SK-N-SH (cell line): ENCODE data around the gene SAT1. TPM values are rescaled to one million over a fixed set of nuclear protein-coding genes. Genes with fewer than 3 reads are reported as not detected.

Experiments
- CTCF ChIA-PET: fragments of 300-600, 350-600 bp; formaldehyde crosslinking; extraction: SDS; loops from one replicate; lab custom pipeline; 2021; lab: Yijun Ruan, JAX
- POLR2A ChIA-PET: fragments of 350-600 bp; sonication (Branson Sonifier 250); formaldehyde crosslinking; extraction: SDS; loops from one replicate; lab custom pipeline; 2020; ENCODE audit warnings: antibody characterized with exemption, inconsistent platforms; lab: Yijun Ruan, JAX
- DNase-seq: peaks from one replicate; pipeline ENCODE4 v3.0.0; 2012
- H2AFZ ChIP-seq: fragments of 200-600 bp; sonication (generic); 2 replicates; pipeline ENCODE4 v1.8.1; 2016; ENCODE audit warnings: antibody characterized with exemption, mild to moderate bottlenecking, low read depth
- H3F3A ChIP-seq: fragments of 200-600 bp; sonication (generic); replicated peaks from 2 replicates; pipeline ENCODE3; 2016; ENCODE audit warnings: antibody characterized with exemption, mild to moderate bottlenecking; ENCODE audit not compliant: insufficient read depth
- H3K27ac ChIP-seq, 2 experiments: fragments of 200-500 bp in 1 of 2; fragments of 200-600 bp in 1 of 2; sonication (Bioruptor generic) in 1 of 2; sonication (generic), shearing (Covaris generic) in 1 of 2; 2 replicates each; pipeline versions ENCODE4 v1.5.1 to v1.6.1; 2014 to 2016; ENCODE audit warnings: low read depth in 2 of 2, inconsistent platforms in 1 of 2, low read length in 1 of 2, mild to moderate bottlenecking in 1 of 2, mixed read lengths in 1 of 2
- H3K27me3 ChIP-seq: fragments of 200-600 bp; sonication (generic), shearing (Covaris generic); 2 replicates; pipeline ENCODE4 v1.6.1; 2016; ENCODE audit warnings: mixed run types; ENCODE audit not compliant: insufficient read depth
- H3K36me3 ChIP-seq, 2 experiments: fragments of 200-500 bp in 1 of 2; fragments of 200-600 bp in 1 of 2; sonication (Bioruptor generic) in 1 of 2; sonication (generic) in 1 of 2; replicated peaks in 1 of 2; 2 replicates each; pipeline versions ENCODE3 to v1.5.1; 2014 to 2016; ENCODE audit warnings: low read length in 1 of 2, mild to moderate bottlenecking in 1 of 2; ENCODE audit not compliant: insufficient read depth in 2 of 2, control insufficient read depth in 1 of 2
- H3K4me1 ChIP-seq, 2 experiments: fragments of 200-500 bp in 1 of 2; fragments of 200-600 bp in 1 of 2; sonication (Bioruptor generic) in 1 of 2; sonication (generic), shearing (Covaris generic) in 1 of 2; 2 replicates each; pipeline versions ENCODE4 v1.5.1 to v1.6.1; 2014 to 2016; ENCODE audit warnings: low read depth in 1 of 2, low read length in 1 of 2, mixed run types in 1 of 2; ENCODE audit not compliant: insufficient read depth in 2 of 2, control insufficient read depth in 1 of 2
- H3K4me2 ChIP-seq: fragments of 200-600 bp; sonication (generic), shearing (Covaris generic); 2 replicates; pipeline ENCODE4 v1.6.1; 2017; ENCODE audit warnings: mixed run types
- H3K4me3 ChIP-seq, 2 experiments: fragments of 200-500 bp in 1 of 2; fragments of 200-600 bp in 1 of 2; sonication (Bioruptor generic) in 1 of 2; sonication (generic), shearing (Covaris generic) in 1 of 2; 2 replicates each; pipeline versions ENCODE4 v1.5.1 to v1.8.1; 2014 to 2016; ENCODE audit warnings: low read depth in 2 of 2, inconsistent platforms in 1 of 2, low read length in 1 of 2, mild to moderate bottlenecking in 1 of 2, mixed read lengths in 1 of 2, moderate library complexity in 1 of 2
- H3K79me2 ChIP-seq: fragments of 200-600 bp; sonication (generic); 2 replicates; pipeline ENCODE4 v1.8.1; 2017; ENCODE audit warnings: mild to moderate bottlenecking; ENCODE audit not compliant: insufficient read depth
- H3K9ac ChIP-seq: fragments of 200-600 bp; sonication (generic); 2 replicates; pipeline ENCODE4 v1.6.1; 2017; ENCODE audit warnings: mixed run types
- H3K9me2 ChIP-seq: fragments of 200-600 bp; sonication (generic); 2 replicates; pipeline ENCODE4 v1.6.1; 2017; ENCODE audit warnings: mixed run types
- H3K9me3 ChIP-seq: fragments of 200-600 bp; sonication (generic); 2 replicates; pipeline ENCODE4 v1.6.1; 2017; ENCODE audit warnings: mixed run types, mild to moderate bottlenecking, moderate library complexity
- H4K20me1 ChIP-seq: fragments of 200-600 bp; sonication (generic); 2 replicates; pipeline ENCODE4 v1.6.1; 2017; ENCODE audit warnings: mild to moderate bottlenecking, mixed run types; ENCODE audit not compliant: insufficient read depth
- EZH2phosphoT487 ChIP-seq: fragments of 200-600 bp; sonication (generic); IDR thresholded peaks from 2 replicates; pipeline ENCODE4 v1.6.1; 2017; ENCODE audit warnings: low read depth, mixed run types, mild to moderate bottlenecking, antibody characterized with exemption, moderate library complexity, borderline replicate concordance
- FOSL2 ChIP-seq: IDR thresholded peaks from 2 replicates; pipeline ENCODE4 v1.4.0; 2012; ENCODE audit warnings: low read depth, mild to moderate bottlenecking, moderate library complexity, borderline replicate concordance
- FOXM1 ChIP-seq: IDR thresholded peaks from 2 replicates; pipeline ENCODE4 v1.4.0; 2012; ENCODE audit warnings: low read depth, mild to moderate bottlenecking
- MEF2A ChIP-seq: IDR thresholded peaks from 2 replicates; pipeline ENCODE4 v1.4.0; 2012; ENCODE audit warnings: low read depth, borderline replicate concordance
- POLR2AphosphoS5 ChIP-seq: IDR thresholded peaks from 2 replicates; pipeline ENCODE4 v1.6.1; 2012; ENCODE audit warnings: low read depth, low read length
- RCOR1 ChIP-seq: fragments of 150-350 bp; IDR thresholded peaks from 2 replicates; pipeline ENCODE4 v1.6.1; 2017; ENCODE audit warnings: antibody characterized with exemption, low read length
- RFX5 ChIP-seq: IDR thresholded peaks from 2 replicates; pipeline ENCODE4 v1.6.1; 2012; ENCODE audit warnings: mild to moderate bottlenecking, improper control_type of control experiment, low read length
- YY1 ChIP-seq: IDR thresholded peaks from 2 replicates; pipeline ENCODE4 v1.4.0; 2012; ENCODE audit warnings: low read depth, mild to moderate bottlenecking
- polyA plus RNA-seq, 3 experiments: library from polyadenylated mRNA; depleted of rRNA; stranded (reverse); fragments of >200 nt; gene quantifications; 2 replicates each; pipeline ENCODE4 v1.2.3, GENCODE V29; 2012
- TF ChIP-seq, protein P1 (sequence below): IDR thresholded peaks from 2 replicates; pipeline ENCODE4 v1.4.0; 2012; ENCODE audit warnings: low read depth, borderline replicate concordance
- TF ChIP-seq, protein P2 (sequence below): fragments of 150-350 bp; IDR thresholded peaks from 2 replicates; pipeline ENCODE4 v1.6.1; 2017; ENCODE audit warnings: antibody characterized with exemption, low read length, low read depth, borderline replicate concordance
- TF ChIP-seq, protein P3 (sequence below): IDR thresholded peaks from 2 replicates; pipeline ENCODE4 v1.4.0; 2012; ENCODE audit warnings: low read depth, borderline replicate concordance
- TF ChIP-seq, protein P4 (sequence below): IDR thresholded peaks from 2 replicates; pipeline ENCODE4; 2012
- TF ChIP-seq, protein P5 (sequence below): IDR thresholded peaks from 2 replicates; pipeline ENCODE4 v1.6.1; 2012; ENCODE audit warnings: mild to moderate bottlenecking, low read depth, low read length, moderate library complexity

SAT1 gene
- polyA plus RNA-seq, 1 of the 3 experiments (the other 2 are of a cell fraction), result 131 TPM

DNA sequence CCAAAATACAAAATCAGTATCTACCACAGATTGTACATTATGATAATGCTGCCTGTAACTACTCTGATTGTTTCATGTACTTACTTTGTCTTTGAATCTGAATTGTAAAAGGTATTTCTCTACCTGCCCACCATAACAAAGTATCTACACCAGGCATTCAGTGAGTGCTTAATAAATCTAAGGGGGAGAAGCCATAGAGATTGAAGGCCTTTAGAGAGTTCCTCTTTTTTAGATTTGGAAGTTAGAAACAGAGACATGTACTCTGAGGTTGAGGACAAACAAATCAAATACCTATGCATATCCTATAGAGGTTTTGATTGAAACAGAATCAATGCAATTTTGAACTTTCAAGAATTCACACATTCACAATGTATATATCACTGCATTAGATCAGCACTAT is 42.7 kb downstream of the SAT1 start:
- no peak for DNase-seq
- Histone ChIP-seq H3K9ac (no peak overlapping the region), H3K9me3 (no peaks in the 10 kb centered on the region), H3K36me3 (no peaks in the 10 kb centered on the region), H3K4me2 (no peak overlapping the region), H3K27me3 (peaks cover 8% of the 10 kb centered on the region; the same call in 1 of the 2 replicates), H3K4me1 (no peaks in the 10 kb centered on the region), H4K20me1 (no peaks in the 10 kb centered on the region), H3K4me3 (no peak overlapping the region), H3K27ac (no peak overlapping the region), H3K9me2 (no peaks in the 10 kb centered on the region), H3K79me2 (no peaks in the 10 kb centered on the region), H2AFZ (no peak overlapping the region)
- CTCF ChIA-PET, result no interaction called here
- POLR2A ChIA-PET, result no interaction called here
- TF ChIP-seq POLR2AphosphoS5 (no peak), RFX5 (no peak), FOXM1 (no peak), YY1 (no peak), EZH2phosphoT487 (no peak), MEF2A (no peak), FOSL2 (no peak), RCOR1 (no peak)
- TF ChIP-seq, protein P1, sequence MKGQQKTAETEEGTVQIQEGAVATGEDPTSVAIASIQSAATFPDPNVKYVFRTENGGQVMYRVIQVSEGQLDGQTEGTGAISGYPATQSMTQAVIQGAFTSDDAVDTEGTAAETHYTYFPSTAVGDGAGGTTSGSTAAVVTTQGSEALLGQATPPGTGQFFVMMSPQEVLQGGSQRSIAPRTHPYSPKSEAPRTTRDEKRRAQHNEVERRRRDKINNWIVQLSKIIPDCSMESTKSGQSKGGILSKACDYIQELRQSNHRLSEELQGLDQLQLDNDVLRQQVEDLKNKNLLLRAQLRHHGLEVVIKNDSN, result no peak
- TF ChIP-seq, protein P2, sequence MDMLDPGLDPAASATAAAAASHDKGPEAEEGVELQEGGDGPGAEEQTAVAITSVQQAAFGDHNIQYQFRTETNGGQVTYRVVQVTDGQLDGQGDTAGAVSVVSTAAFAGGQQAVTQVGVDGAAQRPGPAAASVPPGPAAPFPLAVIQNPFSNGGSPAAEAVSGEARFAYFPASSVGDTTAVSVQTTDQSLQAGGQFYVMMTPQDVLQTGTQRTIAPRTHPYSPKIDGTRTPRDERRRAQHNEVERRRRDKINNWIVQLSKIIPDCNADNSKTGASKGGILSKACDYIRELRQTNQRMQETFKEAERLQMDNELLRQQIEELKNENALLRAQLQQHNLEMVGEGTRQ, result no peak
- TF ChIP-seq, protein P3, sequence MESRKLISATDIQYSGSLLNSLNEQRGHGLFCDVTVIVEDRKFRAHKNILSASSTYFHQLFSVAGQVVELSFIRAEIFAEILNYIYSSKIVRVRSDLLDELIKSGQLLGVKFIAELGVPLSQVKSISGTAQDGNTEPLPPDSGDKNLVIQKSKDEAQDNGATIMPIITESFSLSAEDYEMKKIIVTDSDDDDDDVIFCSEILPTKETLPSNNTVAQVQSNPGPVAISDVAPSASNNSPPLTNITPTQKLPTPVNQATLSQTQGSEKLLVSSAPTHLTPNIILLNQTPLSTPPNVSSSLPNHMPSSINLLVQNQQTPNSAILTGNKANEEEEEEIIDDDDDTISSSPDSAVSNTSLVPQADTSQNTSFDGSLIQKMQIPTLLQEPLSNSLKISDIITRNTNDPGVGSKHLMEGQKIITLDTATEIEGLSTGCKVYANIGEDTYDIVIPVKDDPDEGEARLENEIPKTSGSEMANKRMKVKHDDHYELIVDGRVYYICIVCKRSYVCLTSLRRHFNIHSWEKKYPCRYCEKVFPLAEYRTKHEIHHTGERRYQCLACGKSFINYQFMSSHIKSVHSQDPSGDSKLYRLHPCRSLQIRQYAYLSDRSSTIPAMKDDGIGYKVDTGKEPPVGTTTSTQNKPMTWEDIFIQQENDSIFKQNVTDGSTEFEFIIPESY, result no peak
- TF ChIP-seq, protein P4, sequence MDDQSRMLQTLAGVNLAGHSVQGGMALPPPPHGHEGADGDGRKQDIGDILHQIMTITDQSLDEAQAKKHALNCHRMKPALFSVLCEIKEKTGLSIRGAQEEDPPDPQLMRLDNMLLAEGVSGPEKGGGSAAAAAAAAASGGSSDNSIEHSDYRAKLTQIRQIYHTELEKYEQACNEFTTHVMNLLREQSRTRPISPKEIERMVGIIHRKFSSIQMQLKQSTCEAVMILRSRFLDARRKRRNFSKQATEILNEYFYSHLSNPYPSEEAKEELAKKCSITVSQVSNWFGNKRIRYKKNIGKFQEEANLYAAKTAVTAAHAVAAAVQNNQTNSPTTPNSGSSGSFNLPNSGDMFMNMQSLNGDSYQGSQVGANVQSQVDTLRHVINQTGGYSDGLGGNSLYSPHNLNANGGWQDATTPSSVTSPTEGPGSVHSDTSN, result no peak
- TF ChIP-seq, protein P5, sequence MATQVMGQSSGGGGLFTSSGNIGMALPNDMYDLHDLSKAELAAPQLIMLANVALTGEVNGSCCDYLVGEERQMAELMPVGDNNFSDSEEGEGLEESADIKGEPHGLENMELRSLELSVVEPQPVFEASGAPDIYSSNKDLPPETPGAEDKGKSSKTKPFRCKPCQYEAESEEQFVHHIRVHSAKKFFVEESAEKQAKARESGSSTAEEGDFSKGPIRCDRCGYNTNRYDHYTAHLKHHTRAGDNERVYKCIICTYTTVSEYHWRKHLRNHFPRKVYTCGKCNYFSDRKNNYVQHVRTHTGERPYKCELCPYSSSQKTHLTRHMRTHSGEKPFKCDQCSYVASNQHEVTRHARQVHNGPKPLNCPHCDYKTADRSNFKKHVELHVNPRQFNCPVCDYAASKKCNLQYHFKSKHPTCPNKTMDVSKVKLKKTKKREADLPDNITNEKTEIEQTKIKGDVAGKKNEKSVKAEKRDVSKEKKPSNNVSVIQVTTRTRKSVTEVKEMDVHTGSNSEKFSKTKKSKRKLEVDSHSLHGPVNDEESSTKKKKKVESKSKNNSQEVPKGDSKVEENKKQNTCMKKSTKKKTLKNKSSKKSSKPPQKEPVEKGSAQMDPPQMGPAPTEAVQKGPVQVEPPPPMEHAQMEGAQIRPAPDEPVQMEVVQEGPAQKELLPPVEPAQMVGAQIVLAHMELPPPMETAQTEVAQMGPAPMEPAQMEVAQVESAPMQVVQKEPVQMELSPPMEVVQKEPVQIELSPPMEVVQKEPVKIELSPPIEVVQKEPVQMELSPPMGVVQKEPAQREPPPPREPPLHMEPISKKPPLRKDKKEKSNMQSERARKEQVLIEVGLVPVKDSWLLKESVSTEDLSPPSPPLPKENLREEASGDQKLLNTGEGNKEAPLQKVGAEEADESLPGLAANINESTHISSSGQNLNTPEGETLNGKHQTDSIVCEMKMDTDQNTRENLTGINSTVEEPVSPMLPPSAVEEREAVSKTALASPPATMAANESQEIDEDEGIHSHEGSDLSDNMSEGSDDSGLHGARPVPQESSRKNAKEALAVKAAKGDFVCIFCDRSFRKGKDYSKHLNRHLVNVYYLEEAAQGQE, result no peak
- TF ChIP-seq, all 33 proteins: peak for 0
- H3F3A ChIP-seq, result no peaks in the 10 kb centered on the region
